HS-27A (cell line): ENCODE measurements around the gene VAPB.

Experiments
- DNase-seq: peaks from one replicate; pipeline ENCODE4 v3.0.0-alpha.2; 2012; ENCODE audit warnings: low read depth, missing footprints

VAPB gene

DNA sequence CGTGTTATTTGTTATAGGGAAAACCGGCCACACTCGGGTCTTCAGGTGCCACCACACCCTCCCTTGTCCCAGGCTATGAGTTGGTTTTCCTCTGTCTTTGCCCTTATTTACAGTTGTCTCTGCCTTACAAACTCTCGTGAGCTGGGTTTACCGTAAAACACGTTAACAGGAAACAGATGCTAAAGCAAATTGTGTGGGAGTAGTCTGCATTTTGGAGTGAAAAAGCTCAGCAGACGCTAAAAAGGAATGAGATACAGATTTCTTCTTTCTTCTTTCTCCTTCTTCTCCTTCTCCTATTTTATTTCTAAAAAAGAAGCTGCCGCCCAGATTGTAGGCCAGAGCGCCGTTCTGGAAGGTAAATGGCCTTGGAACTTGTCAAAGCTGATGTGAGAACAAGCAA is 74.2 kb downstream of the VAPB start:
- no peak for DNase-seq

DNA sequence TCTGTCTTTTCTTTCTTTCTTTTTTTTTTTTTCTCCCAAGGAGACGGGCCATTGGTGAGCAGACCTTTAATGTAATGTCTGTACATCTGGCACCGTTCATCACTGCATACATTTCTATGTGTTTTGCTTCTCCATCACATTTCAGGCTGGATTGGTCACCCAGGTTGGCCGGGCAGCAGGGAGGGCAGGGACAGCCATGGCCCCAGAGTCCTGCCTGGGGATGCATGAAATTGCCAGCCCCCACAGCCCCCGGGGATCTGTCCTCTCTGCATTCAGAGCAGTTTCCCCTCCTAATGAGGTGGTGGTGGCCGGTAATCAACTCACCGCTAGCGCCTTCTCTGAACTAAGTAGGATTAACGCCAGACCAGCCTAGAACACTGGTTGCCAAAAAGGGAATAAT is 75.8 kb downstream of the VAPB start:
- DNase-seq, result no peak

DNA sequence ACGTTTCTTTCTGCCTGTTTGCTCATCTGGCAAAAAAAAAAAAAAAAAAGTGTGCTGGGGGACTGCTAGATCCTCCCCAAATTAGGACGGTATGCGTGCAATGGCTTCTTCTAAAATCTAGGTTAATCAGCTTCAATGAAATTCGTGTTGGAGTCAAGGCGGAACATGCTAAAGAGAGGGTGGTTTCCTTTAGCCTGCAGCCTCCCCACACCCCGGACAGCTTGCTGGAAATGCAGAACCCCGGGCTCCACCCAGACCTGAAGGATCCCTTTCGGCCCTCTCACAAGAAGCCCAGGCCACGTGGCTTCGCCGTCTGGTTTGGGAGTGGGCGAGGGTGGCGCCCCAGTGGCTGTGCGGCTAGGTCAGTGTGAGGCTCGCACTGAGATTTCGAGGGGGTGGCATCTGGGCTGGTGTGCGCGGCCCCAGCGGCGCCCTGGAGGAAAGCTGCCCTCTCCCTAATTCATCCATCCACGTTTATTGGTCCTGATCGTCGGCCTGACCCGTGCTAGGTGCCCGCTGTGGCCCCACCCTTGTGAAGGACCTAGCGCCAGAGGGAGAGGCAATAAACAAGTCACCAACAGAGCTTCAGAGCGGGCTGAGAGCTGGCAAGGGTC is 77.2 kb downstream of the VAPB start:
- no peak for DNase-seq

DNA sequence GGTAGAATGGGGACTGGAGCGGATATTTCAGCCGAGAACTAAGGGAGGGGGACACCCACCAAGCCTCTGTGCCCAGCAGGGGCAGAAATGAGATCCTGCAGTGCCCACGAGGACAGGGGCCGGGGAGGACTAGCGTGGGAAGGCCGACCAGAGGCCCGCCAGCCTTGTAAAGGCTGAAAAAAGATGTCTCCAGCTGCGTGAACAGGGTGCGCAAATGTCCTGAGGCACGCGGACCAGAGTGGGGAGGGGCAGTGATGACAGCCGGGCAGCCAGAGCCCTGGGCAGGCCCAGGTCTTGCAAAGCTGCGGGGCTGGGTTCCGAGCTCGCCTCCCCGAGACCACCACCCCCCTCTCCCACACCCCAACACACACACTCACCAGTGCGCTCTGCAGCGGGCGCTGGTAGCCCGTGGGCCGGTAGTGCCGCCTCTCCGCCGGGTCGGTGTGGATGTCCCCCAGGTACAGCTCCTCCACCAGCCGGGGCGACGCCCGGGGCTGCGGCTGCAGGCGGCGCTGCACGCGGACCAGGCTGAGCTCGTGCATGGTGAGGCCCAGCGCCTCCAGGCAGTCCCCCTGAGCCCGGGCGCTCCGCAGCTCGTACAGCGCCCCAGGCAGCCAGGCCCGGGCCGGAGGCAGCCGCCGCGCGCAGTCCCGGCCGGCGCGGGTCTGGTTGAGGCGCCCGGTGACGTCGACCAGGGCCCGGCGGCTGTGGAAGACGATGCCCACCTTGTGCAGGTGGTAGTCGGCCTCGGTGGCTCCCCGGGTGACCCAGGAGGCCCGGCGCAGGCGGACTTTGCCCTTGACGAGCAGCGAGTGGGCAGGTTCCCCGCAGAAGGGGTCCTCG is 77.9 kb downstream of the VAPB start:
- DNase-seq, result no peak

DNA sequence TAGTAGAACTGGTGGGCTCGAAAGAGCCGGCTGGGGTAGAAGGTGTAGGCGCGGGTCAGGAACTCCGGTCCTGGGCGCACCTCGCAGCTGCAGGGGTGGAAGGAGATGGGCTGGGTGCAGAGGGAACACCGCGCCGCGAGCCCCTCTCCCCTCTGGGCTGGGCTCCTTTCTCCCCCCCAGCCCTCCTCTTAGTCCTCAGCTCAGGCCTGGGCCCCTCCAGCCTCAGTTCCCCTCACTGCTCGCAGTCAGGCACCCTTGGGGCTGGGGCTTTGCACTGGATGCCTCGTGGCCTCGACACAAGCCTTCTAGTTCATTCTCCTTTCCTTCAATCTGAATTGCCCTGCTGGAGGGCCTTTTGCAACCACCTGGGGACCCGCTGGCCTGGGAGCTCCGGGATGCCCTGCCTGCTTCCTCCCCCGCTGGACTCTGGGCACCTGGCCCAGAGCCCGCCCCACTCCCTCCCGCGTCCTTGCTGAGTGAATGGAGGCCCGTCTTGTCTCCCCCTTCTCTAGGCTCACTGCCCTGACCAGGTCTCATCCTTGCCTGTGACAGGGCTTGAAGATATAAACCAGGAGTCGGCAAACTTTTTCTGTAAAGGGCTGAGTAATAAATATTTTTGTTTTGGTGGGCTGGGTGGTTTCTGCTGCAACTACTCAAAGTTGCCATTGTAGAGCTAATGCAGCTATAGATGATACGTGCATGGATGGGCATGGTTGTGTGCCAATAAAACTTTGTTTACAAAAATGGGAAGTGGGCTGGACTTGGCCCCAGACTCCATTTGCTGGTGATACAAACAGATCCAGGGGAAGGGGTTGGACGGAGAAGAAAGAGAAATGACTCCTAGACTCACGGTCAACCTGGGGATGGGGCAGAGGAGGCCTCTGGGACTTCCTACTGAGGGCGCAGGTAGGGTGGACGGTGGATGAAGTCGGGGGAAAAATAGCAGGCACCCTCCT is 78.8 kb downstream of the VAPB start:
- DNase-seq, result no peak

DNA sequence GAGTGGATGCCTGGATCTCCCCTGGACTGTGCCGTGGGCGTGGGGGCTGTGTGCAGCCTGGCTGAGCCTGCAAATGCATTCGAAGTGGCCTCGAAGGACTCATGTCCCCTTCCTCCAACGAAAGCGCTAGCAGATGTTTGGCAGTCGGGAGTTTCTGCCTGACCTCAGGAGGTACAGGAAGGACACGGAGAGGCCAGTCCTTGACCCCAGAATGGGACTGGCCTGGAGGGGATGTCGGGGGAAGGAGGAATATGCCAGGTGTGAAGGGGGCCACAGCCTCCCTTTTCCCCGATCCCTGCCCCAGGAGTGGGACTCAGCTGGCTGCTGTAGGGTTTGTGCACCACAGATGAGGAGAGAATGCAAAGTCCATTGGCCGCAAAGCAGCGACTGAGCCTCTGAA is 80.6 kb downstream of the VAPB start:
- DNase-seq, result no peak

DNA sequence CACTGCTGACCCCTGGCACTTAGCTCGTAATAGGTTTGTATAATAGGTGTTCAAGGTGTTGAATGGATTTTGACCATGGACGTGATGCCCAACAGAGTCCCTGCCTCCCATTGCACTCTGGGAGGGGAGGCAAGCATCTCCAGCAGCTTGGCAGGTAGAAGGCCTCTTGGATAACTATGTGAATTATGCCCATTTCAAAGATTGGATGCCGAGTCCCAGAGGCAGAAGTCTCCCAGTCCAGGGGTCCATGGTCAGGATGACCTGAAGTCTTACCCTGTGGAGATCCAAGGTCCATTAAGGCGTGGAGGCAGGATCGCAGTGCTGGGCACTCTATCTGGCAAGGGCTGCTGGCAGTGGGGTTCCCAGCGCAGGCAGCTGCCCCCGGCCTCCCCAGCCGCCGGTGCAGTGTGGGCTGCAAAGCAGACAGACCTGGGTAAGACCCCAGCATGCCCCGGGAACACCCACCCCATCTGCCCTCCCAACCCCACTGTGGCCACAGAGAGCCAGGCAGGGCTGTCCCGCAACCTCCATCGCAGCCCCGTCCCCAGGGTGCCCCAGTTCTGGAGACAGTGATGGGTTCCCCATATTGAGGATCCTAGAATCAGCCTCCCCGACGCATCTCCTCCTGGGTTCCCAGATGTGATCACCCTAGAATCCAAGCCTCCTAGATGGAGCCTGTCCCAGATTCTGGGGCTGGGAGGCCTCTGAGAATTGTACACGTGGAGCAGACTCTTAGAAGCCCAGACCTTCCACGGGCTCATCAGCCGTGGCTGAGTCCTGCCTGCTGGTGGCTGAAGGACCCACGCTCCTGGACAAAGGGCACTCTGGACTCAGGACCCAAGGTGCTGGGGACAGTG is 81.5 kb downstream of the VAPB start:
- no peak for DNase-seq

DNA sequence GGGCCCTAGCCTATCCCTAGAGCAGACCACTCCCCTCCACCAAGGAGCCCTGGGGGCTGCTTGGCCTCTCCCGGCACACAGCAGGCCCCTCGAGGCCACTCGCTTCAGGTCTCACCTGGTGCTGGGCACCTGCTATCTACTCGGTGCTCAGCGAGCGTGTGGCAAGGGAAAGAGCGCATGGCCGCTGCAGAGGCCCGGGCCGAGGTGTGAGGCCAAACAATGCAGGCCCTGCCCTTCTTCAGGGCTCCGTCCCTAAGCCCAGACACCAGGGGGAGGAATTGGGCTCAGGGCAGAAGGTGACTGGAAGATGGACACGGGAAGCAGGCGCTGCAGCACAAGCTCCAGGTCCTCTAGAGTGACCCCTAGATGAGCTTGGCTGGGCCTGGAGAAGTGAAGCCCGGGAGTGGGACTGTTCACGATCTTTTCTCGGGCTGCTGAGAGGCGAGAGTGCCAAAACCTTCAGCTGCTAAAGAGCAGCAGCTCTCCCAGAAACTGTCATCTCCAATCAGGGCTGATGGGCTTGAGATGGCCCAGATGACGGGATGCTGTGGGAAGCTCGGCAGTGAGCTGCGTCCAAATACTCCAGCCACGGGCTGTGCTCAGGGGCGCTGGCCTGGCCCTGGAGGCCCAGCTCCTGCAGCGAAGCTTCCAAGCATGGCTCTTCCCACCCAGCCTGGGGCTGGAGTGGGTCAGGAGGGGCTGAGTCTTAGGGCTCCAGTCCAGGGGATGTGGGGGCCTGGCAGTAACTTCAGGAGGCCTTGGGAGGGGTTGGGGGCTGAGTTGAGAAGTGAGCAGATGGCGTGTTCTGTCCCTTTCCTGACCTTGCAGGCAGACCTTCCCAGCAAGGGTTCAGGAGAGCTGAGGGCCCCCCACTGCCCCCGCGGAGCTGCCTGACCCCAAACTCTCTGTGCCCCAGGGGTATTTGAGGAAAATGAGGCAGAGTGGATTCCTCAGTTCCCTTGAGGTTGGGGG is 82.5 kb downstream of the VAPB start:
- no peak for DNase-seq

DNA sequence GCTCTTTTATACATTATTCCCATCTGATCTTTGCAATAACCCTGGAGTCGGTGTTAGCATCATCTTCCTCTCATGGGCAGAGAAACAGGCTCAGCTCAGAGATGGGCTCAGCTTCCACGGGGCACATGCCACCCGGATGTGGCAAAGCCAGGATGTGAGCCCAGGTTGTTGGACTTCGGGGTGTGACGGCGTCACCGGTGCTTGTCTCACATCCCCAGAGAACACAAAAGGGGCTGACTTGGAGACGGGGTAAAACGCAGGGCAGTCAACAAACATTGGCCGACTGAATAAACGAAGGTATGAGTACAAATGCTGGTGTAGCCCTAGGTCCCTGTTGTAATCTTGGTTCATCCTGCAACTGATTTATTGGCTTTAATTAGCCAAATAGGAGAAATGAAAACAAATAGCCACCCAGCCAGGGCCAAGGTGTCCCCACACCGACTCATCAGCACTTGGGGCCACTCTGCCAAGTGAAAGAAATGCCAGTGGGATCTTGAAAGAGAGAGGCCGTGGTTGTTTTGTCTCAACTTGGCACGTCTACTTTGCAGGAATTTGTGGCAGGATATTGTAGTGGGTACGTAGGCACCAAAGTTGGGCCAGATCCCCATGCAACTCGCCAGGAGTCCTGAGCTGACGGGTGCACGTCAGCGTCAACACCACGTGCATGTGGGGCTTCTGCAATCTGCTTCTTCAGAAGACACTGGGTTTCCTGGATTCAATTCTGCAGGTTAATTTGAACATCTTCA is 83.4 kb downstream of the VAPB start:
- DNase-seq, result no peak

DNA sequence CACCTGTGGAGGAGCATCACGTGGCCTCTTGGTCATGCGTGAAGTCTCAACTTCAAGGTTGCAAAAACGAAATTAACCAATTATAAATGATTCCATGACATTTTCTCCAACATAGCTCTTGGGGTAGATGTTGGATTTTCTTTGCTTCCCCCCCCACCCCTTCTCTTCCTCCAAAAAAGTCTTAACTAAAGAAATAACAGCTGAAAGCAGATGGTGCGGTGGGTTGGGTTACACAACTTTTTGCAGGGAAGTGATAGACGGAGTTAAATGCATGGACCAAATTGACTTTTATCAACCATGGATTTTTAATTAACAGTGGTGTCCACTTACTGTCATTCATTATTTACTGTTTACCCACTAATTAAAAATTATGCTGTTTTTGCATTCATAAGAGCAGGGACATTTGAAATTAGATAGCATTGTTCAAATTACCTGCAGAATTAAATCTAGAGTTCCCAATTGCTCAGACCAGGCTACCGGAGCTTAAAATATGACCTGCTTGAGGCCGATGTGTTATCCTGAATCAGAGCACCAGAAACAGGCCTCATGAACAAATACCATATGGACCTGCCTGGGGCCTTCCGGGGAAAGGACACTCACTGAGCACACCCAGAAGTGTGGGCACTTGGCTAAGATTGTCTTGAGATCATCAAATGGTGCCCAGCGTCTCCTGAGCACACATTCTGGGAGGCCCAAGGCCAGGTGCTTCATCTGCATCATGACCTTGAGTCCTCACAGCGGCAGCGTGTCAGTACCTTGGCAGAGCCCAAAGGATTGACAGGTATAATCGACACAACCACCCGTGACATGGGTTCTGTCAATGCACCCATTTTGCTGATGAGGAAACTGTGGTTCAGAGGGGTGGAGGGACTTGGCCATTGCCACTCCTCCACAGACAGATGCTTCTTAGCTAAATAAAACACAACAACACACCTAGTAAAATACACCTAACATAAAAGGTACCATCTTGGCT is 84.7 kb downstream of the VAPB start:
- DNase-seq, result no peak

DNA sequence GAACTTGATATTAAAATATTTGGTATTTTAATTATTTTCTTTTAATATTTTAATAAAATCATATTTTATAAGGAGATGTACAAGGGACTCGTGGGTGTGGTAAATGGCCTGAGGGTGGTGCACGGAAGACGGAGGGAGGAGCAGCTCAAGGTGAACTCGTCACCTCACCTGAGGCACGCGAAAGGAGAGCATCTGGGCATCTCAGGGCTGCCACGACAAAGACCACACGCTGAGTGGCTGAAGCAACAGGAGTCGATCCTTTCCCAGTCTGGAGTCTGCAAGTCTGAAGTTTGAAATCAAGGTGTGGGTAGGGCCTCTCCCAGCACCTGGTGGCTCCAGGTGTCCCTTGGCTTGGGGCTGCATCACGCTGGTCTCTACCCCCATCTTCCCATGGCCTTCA is 86.4 kb downstream of the VAPB start:
- DNase-seq, result no peak

DNA sequence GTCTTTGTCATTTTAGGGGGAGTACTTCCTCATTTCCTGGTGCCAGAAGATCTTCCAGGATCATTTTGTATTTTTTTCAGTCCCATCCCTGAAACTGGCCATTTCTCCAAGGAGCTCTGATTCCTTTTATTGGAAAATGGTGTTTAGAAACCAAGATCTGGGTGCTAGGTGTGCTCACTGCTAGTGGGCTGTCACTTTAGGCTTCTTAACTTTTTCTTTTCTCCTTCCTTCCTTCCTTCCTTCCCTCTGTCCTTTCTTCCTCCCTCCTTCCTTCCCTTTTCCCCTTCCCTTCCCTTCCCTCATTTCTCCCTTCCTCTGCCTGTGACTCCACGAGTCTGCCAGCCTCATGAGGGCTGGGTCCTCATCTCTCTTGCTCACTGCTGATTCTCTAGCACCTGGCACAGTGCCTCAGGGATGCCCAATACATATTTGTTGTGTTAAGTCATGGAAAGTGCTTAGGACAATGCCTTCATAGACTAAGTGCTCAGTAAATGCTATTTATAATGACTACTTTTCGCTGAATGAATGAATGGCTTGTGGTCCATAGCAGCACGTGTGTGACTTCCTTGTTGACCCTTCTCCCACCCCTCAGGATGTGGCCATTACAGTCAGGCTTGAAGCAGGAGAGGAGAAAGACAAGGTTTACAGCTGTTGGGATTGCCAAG is 89.2 kb downstream of the VAPB start:
- DNase-seq, result peak; percentile 34

DNA sequence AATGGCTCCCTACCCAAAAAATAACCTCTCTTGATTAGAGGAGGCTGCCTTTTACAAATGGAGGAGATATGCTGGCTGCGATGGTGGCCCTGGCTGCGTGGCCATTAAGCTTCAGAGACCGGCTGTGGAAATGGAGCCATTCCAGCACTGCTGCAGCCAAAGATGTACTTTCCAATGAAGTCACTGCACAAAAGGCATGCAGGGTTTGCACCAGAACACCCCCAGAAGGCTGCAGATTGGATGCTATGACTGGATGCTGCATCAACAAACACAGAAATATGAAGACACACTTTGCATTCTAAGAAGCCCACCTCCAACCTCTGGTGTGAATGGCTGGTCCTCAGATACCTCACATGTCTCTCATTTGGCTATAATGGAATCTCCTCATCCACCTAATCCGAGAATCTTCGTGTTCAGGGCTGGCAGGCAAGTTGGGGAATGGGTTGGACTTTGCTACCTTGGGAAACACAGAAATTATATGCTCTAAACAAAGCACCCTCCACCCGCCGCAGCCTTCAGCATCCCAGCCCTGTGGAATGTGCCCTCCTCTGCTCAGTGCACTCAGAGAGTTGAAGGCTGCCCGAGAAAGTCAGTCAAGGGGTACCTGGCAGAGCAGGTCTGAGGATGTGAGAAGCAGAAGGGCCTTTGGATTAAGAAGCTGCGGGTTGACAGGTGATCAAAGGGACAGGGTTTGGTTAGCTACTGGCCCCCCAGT is 90.9 kb downstream of the VAPB start:
- no peak for DNase-seq

DNA sequence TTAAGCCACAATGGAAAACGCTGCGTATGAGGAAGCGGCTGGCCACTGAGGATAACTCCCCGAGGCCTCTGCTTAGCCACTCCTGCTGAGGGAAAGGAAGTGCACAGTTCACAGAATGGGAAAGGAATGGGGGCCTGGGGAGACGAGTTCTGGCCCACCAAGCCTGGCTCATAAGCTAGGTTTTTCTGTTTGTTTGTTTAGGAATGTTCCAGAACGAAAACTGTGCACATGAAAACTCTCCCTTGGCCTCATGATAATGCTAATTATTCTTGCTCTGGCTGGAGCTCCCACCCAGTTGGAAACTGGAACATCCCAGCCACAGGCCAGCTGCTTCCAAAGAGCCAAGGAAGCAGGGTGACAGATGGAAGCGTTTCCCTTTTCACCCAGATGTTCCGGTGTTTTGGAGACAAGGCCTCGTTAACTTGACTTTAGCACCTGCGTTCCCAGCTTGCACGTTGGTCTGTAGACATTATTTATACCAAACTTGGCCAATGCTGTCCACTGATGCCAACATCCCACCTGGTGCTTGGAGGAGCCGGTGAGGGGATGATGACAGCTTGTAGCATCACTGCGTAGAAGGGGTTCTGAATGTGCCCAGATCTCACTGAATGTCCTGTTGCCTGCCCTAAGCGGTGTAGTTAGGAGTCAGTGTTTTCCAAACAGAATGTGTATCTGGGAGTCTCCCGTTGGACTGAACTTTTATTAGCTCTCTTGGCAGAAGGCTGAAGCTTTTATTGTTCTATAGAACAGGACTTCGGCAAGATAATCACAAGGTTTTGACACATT is 91.7 kb downstream of the VAPB start:
- no peak for DNase-seq

DNA sequence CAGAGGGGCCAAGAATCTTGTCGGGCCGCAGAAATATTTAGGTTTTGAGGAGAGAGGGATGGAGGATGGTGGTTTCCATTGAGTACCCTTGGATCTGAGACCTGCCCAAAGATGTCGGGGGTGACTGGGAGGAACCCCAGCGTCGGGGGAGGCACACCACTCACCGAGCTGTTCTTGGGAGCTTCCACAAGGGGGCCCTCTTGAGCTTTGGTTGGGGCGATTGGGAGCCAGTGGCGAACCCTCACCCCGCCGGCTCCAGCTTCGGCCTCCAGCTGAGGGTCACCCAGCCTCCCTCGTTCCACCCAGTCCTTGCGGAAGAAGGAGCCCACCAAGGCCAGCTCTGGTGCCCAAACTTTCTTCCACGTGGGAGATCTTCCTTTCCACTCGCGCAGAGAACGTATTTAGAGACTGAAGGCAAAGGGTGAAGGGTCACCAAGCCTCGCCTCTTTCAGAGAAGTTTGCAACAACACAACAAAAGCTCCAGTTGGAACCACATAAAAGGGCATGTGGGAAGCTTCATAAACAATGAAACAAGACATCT is 92.5 kb downstream of the VAPB start:
- peak; percentile 29 for DNase-seq

DNA sequence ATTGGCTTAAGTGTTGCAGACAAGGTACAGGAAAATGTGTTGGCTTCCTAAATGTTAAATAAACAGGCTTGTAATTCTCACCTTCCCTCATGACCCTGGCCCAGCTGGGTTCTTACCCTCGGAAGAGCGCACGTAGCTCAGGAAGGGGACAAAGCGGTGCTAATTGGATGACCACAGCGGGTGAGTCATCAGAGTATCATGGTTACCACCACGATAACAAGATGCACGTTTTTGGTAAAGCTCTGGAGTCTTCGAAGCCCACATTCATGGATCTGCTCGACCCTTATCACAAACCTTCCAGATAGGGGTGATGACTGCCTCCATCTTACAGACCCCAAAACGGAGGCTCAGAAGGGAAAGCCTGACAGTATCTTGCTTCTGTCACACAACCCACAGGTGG is 93.4 kb downstream of the VAPB start:
- DNase-seq, result no peak
